GM12878 (cell line): Measurements from ENCODE around the gene KCNK7. TPM values are rescaled to one million over a fixed set of nuclear protein-coding genes. Genes with fewer than 3 reads are reported as not detected.

Experiments
- ATAC-seq: fragments of 200-7000 bp; cut with Tn5 transposase; 3 replicates; pipeline ENCODE4 v1.9.1; 2020; ENCODE audit warnings: mild to moderate bottlenecking, moderate library complexity
- BruUV-seq: library from RNA; stranded (reverse); fragments of 400-500 nt; replicated peaks from 2 replicates; lab custom pipeline; 2021; lab: Mats Ljungman, UMichigan
- CTCF ChIA-PET: fragments of 300-600 bp; sonication (Branson Sonifier 250); formaldehyde crosslinking; extraction: SDS; loops from one replicate; lab custom pipeline; 2021; ENCODE audit warnings: inconsistent platforms; lab: Yijun Ruan, JAX
- POLR2A ChIA-PET: fragments of 350-600 bp; formaldehyde crosslinking; extraction: SDS; loops from one replicate; lab custom pipeline; 2021; ENCODE audit warnings: inconsistent platforms; lab: Charles Lee
- RAD21 ChIA-PET: fragments of 300-600 bp; sonication (Branson Sonifier 250); formaldehyde crosslinking; loops from one replicate; lab custom pipeline; 2023; ENCODE audit warnings: antibody characterized with exemption; ENCODE audit not compliant: unreplicated experiment; lab: Charles Lee
- SMC1A ChIA-PET: fragments of 300-600 bp; sonication (Branson Sonifier 250); formaldehyde crosslinking; loops from one replicate; lab custom pipeline; 2023; ENCODE audit not compliant: unreplicated experiment, uncharacterized antibody; lab: Charles Lee
- DNase-seq: peaks from one replicate; pipeline ENCODE4 v3.0.0-alpha.2; 2011; ENCODE audit warnings: low read depth, low spot score
- FAIRE-seq: peaks from 3 replicates; lab custom pipeline; 2011; peaks lifted over from hg19 to GRCh38; lab: Jason Lieb, UNC
- H2AFZ ChIP-seq: 2 replicates; pipeline ENCODE4 v1.6.0; 2011; ENCODE audit warnings: low read depth, low read length, control low read depth; ENCODE audit not compliant: control insufficient read depth
- H3K27ac ChIP-seq: 2 replicates; pipeline ENCODE4 v1.5.1; 2011; ENCODE audit warnings: control low read depth; ENCODE audit not compliant: control insufficient read depth, insufficient read depth
- H3K27me3 ChIP-seq, 2 experiments: replicated peaks in 1 of 2; 2 replicates each; pipeline versions ENCODE4 v1.6.0 to v1.6.1; 2011; ENCODE audit warnings: low read length in 1 of 2; ENCODE audit not compliant: control insufficient read depth in 2 of 2, insufficient read depth in 2 of 2
- H3K36me3 ChIP-seq, 2 experiments: 2 replicates each; pipeline ENCODE4 v1.5.1; 2011; ENCODE audit warnings: low read length in 1 of 2; ENCODE audit not compliant: control insufficient read depth in 2 of 2, insufficient read depth in 2 of 2
- H3K4me1 ChIP-seq: 2 replicates; pipeline ENCODE4 v1.6.1; 2011; ENCODE audit warnings: mild to moderate bottlenecking, low read length, moderate library complexity, mixed read lengths; ENCODE audit not compliant: control insufficient read depth, insufficient read depth
- H3K4me2 ChIP-seq: 2 replicates; pipeline ENCODE4 v1.6.0; 2011; ENCODE audit warnings: control low read depth; ENCODE audit not compliant: control insufficient read depth, insufficient read depth
- H3K4me3 ChIP-seq: fragments of 200-600 bp; sonication (generic); 2 replicates; pipeline ENCODE4 v1.5.1; 2016
- H3K79me2 ChIP-seq: 2 replicates; pipeline ENCODE4 v1.6.0; 2011; ENCODE audit warnings: low read length; ENCODE audit not compliant: control insufficient read depth, insufficient read depth
- H3K9ac ChIP-seq: 2 replicates; pipeline ENCODE4 v1.8.0; 2011; ENCODE audit warnings: low read length, control low read depth, mixed read lengths; ENCODE audit not compliant: control insufficient read depth, insufficient read depth
- H3K9me3 ChIP-seq: replicated peaks from 3 replicates; pipeline ENCODE4 v1.5.1; 2011; ENCODE audit warnings: mild to moderate bottlenecking, low read length; ENCODE audit not compliant: control insufficient read depth, insufficient read depth
- H4K20me1 ChIP-seq: 2 replicates; pipeline ENCODE4 v1.6.0; 2011; ENCODE audit not compliant: control insufficient read depth, insufficient read depth
- HCFC1 ChIP-seq: fragments of 150-350 bp; IDR thresholded peaks from 2 replicates; pipeline ENCODE4 v1.6.1; 2014; ENCODE audit warnings: low read length
- MLLT1 ChIP-seq: fragments of 450-650 bp; IDR thresholded peaks from 2 replicates; pipeline ENCODE4 v1.6.1; 2016; ENCODE audit warnings: mild to moderate bottlenecking
- WGBS: methylation state at CpG from one replicate; pipeline ENCODE4 v1.1.6; 2016; ENCODE audit warnings: low lambda C conversion rate; ENCODE audit not compliant: insufficient replicate concordance, insufficient coverage; ENCODE audit errors: missing lambda C conversion rate; 5-methylcytosine and 5-hydroxymethylcytosine counted together
- in situ Hi-C: fragments of 300-500 bp; cut with MboI; formaldehyde crosslinking; loops from 9 replicates; pipeline ENCODE4 v1.14.3; 2018; ENCODE audit warnings: mixed read lengths
- intact Hi-C: fragments of 100-400 bp; cut with micrococcal nuclease; formaldehyde crosslinking; loops from one replicate; pipeline ENCODE4 v1.14.2; 2022; ENCODE audit not compliant: unreplicated experiment
- microRNA-seq: library from miRNA; unstranded; fragments of <30 nt; microRNA quantifications from one replicate; pipeline ENCODE4, GENCODE V29; 2018
- polyA plus RNA-seq, 11 experiments: library from polyadenylated mRNA; depleted of rRNA in 4 of 11; unstranded in 6 of 11; stranded (reverse) in 5 of 11; fragments of >200 nt; fragmentation: Nextera tagmentation in 4 of 11; fragmentation: Illumina TruSeq in 1 of 11; extraction: Ambion mirVana in 4 of 11; extraction: Trizol in 1 of 11; gene quantifications; 1 replicate in 1 of 11; 2 replicates in 10 of 11; pipeline versions ENCODE4 v1.2.1 to v1.2.3, GENCODE V29; 2011 to 2016; ENCODE audit warnings: inconsistent platforms in 2 of 11, missing spikeins in 2 of 11, low read depth in 1 of 11
- small RNA-seq: library from RNA; depleted of rRNA; stranded (forward); fragments of <200 nt; gene quantifications from one replicate; pipeline ENCODE3, GENCODE V24; 2014
- total RNA-seq, 4 experiments: library from RNA; depleted of rRNA in 3 of 4; stranded (reverse); fragments of >200 nt in 3 of 4; fragmentation: Illumina TruSeq in 1 of 4; extraction: Trizol in 1 of 4; gene quantifications; 2 replicates each; pipeline versions ENCODE4 v1.2.1 to v1.2.3, GENCODE V29; 2013 to 2021

The KCNK7 gene
- total and polyA plus RNA-seq, 10 of the 15 experiments (the other 5 are each of a cell fraction or from before 2014, with no cell fraction given) = 0.11 to 0.54 (median 0.23) TPM; not detected in 7

GRCh38 chr11:65545853-65546216 is 49.8 kb downstream of the KCNK7 start:
- no peaks in the 10 kb centered on the region for H3K9me3 ChIP-seq
- H3K4me1 ChIP-seq = peaks cover 28% of the 10 kb centered on the region
- H3K27ac ChIP-seq = no peak overlapping the region
- FAIRE-seq = no peak
- no peak overlapping the region for H2AFZ ChIP-seq
- H3K9ac ChIP-seq = peak overlapping the region; percentile 43; the same call in 1 of the 2 replicates
- no peaks in the 10 kb centered on the region for H3K79me2 ChIP-seq
- no peak for ATAC-seq
- TF ChIP-seq HCFC1 = no peak
- TF ChIP-seq MLLT1 = 0 out of 2 replicates have a peak, but pooled peaks have one; percentile 36
- intact Hi-C loops (no loop called here), in situ Hi-C loops (no loop called here)
- ChIA-PET CTCF (interaction anchor here (1.3 to 2.9 kb wide), 3 partner anchors 24 to 42 kb away, joined by 4 to 9 read pairs (median 4); partner anchors contain the start of gene ZNRD2), SMC1A (interaction anchor here (1.4 to 1.6 kb wide), 3 partner anchors 24 to 27 kb away, joined by 3 to 5 read pairs (median 3); partner anchors contain the start of genes FAM89B and ZNRD2), POLR2A (interaction anchor here (0.6 kb wide), 2 partner anchors 19 to 26 kb away, joined by 4 to 6 read pairs; partner anchors contain the start of gene FAM89B), RAD21 (interaction anchor here (1.3 to 2.0 kb wide), 2 partner anchors 25 to 41 kb away, joined by 3 to 6 read pairs; partner anchors contain the start of gene ZNRD2)
- TSS peak; percentile 60 for BruUV-seq
- H3K4me3 ChIP-seq = peak overlapping the region; percentile 68; the same call in 1 of the 2 replicates
- H3K36me3 ChIP-seq = no peaks in the 10 kb centered on the region
- no peak for DNase-seq
- peak overlapping the region; percentile 91 for H3K4me2 ChIP-seq
- 13% methylated on average over 4 of the region's 4 CpGs for WGBS
- no peaks in the 10 kb centered on the region for H4K20me1 ChIP-seq
- no peaks in the 10 kb centered on the region for H3K27me3 ChIP-seq

Small RNA genes lying within 50 kb of the gene (microRNA-seq; reads per million reads assigned to microRNA genes)
- gene MIR4690 = 0.75 reads per million

Small RNA genes lying within 50 kb of the gene (small RNA-seq; reads per million reads assigned to genes)
- gene AP001362.1 = not detected
- gene MIR4690 = 1.4 reads per million, percentile 47 among the genes with 10 or more reads in this experiment

Other genes with a start within 250 kb of the KCNK7 start
Only the 7 nearest of the 19 such genes appear.
- gene LTBP3, start 37.4 kb downstream of the KCNK7 start, total RNA-seq (2014; rRNA removed) = 8.5 and 9.0 TPM in 2 replicates
- 1.2 and 2.2 TPM in 2 replicates for gene LTBP3, start 37.4 kb downstream of the KCNK7 start, total RNA-seq (2014; rRNA removed; fragmentation: Illumina TruSeq; extraction: Trizol)
- 8.0 and 9.0 TPM in 2 replicates for gene LTBP3, start 37.4 kb downstream of the KCNK7 start, total RNA-seq (2021)
- 3.1 and 7.0 TPM in 2 replicates for gene LTBP3, start 37.4 kb downstream of the KCNK7 start, polyA plus RNA-seq (2011; rRNA removed)
- 1.00 and 2.3 TPM in 2 replicates for gene LTBP3, start 37.4 kb downstream of the KCNK7 start, polyA plus RNA-seq (2014; fragmentation: Illumina TruSeq; extraction: Trizol)
- gene LTBP3, start 37.4 kb downstream of the KCNK7 start, polyA plus RNA-seq (2014; fragmentation: Nextera tagmentation; extraction: Ambion mirVana) = not detected
- 12.2 and 14.7 TPM in 2 replicates for gene LTBP3, start 37.4 kb downstream of the KCNK7 start, polyA plus RNA-seq (2014; rRNA removed)
- 1 to 10 TPM; 4.0 to 5.5 TPM for gene LTBP3, start 37.4 kb downstream of the KCNK7 start, polyA plus RNA-seq (2016; fragmentation: Nextera tagmentation; extraction: Ambion mirVana)
- gene ZNRD2, start 25.3 kb downstream of the KCNK7 start, total RNA-seq (2014; rRNA removed) = 71.3 and 77.0 TPM in 2 replicates
- gene ZNRD2, start 25.3 kb downstream of the KCNK7 start, total RNA-seq (2014; rRNA removed; fragmentation: Illumina TruSeq; extraction: Trizol) = 20.0 and 24.8 TPM in 2 replicates
- 62.0 and 63.3 TPM in 2 replicates for gene ZNRD2, start 25.3 kb downstream of the KCNK7 start, total RNA-seq (2021)
- gene ZNRD2, start 25.3 kb downstream of the KCNK7 start, polyA plus RNA-seq (2011; rRNA removed) = 13.4 and 32.2 TPM in 2 replicates
- 1.2 and 7.9 TPM in 2 replicates for gene ZNRD2, start 25.3 kb downstream of the KCNK7 start, polyA plus RNA-seq (2014; fragmentation: Illumina TruSeq; extraction: Trizol)
- 10 to 100 TPM; 14.8 to 48.7 TPM for gene ZNRD2, start 25.3 kb downstream of the KCNK7 start, polyA plus RNA-seq (2014; fragmentation: Nextera tagmentation; extraction: Ambion mirVana)
- gene ZNRD2, start 25.3 kb downstream of the KCNK7 start, polyA plus RNA-seq (2014; rRNA removed) = 74.8 and 79.0 TPM in 2 replicates
- 100 to 1,000 TPM; 107 to 111 TPM for gene ZNRD2, start 25.3 kb downstream of the KCNK7 start, polyA plus RNA-seq (2016; fragmentation: Nextera tagmentation; extraction: Ambion mirVana)
- 26.2 and 32.0 TPM in 2 replicates for gene FAM89B, start 23.3 kb downstream of the KCNK7 start, total RNA-seq (2014; rRNA removed)
- gene FAM89B, start 23.3 kb downstream of the KCNK7 start, total RNA-seq (2014; rRNA removed; fragmentation: Illumina TruSeq; extraction: Trizol) = 7.2 and 10.4 TPM in 2 replicates
- 28.5 and 29.6 TPM in 2 replicates for gene FAM89B, start 23.3 kb downstream of the KCNK7 start, total RNA-seq (2021)
- 3.6 and 8.0 TPM in 2 replicates for gene FAM89B, start 23.3 kb downstream of the KCNK7 start, polyA plus RNA-seq (2011; rRNA removed)
- gene FAM89B, start 23.3 kb downstream of the KCNK7 start, polyA plus RNA-seq (2014; fragmentation: Illumina TruSeq; extraction: Trizol) = 0.74 and 9.1 TPM in 2 replicates
- 1 to 10 TPM in 1 of 2 experiments, under 1 TPM in 1; 0.34 to 2.2 TPM for gene FAM89B, start 23.3 kb downstream of the KCNK7 start, polyA plus RNA-seq (2014; fragmentation: Nextera tagmentation; extraction: Ambion mirVana)
- 36.7 and 50.7 TPM in 2 replicates for gene FAM89B, start 23.3 kb downstream of the KCNK7 start, polyA plus RNA-seq (2014; rRNA removed)
- gene FAM89B, start 23.3 kb downstream of the KCNK7 start, polyA plus RNA-seq (2016; fragmentation: Nextera tagmentation; extraction: Ambion mirVana) = 10 to 100 TPM in 1 of 2 experiments, 1 to 10 TPM in 1; 2.8 to 26.6 TPM
- gene EHBP1L1, start 19.7 kb downstream of the KCNK7 start, total RNA-seq (2014; rRNA removed) = 63.3 and 74.6 TPM in 2 replicates
- 32.9 and 37.1 TPM in 2 replicates for gene EHBP1L1, start 19.7 kb downstream of the KCNK7 start, total RNA-seq (2014; rRNA removed; fragmentation: Illumina TruSeq; extraction: Trizol)
- gene EHBP1L1, start 19.7 kb downstream of the KCNK7 start, total RNA-seq (2021) = 90.7 and 92.7 TPM in 2 replicates
- 21.5 and 28.4 TPM in 2 replicates for gene EHBP1L1, start 19.7 kb downstream of the KCNK7 start, polyA plus RNA-seq (2011; rRNA removed)
- 34.3 and 39.8 TPM in 2 replicates for gene EHBP1L1, start 19.7 kb downstream of the KCNK7 start, polyA plus RNA-seq (2014; fragmentation: Illumina TruSeq; extraction: Trizol)
- gene EHBP1L1, start 19.7 kb downstream of the KCNK7 start, polyA plus RNA-seq (2014; fragmentation: Nextera tagmentation; extraction: Ambion mirVana) = under 1 TPM; 0.06 to 0.09 TPM
- gene EHBP1L1, start 19.7 kb downstream of the KCNK7 start, polyA plus RNA-seq (2014; rRNA removed) = 99.4 and 117 TPM in 2 replicates
- gene EHBP1L1, start 19.7 kb downstream of the KCNK7 start, polyA plus RNA-seq (2016; fragmentation: Nextera tagmentation; extraction: Ambion mirVana) = 10 to 100 TPM; 15.5 to 18.9 TPM
- 37.4 and 39.9 TPM in 2 replicates for gene MAP3K11, start 18.4 kb upstream of the KCNK7 start, total RNA-seq (2014; rRNA removed)
- gene MAP3K11, start 18.4 kb upstream of the KCNK7 start, total RNA-seq (2014; rRNA removed; fragmentation: Illumina TruSeq; extraction: Trizol) = 13.6 and 15.1 TPM in 2 replicates
- gene MAP3K11, start 18.4 kb upstream of the KCNK7 start, total RNA-seq (2021) = 62.6 and 64.7 TPM in 2 replicates
- gene MAP3K11, start 18.4 kb upstream of the KCNK7 start, polyA plus RNA-seq (2011; rRNA removed) = 17.0 and 27.9 TPM in 2 replicates
- gene MAP3K11, start 18.4 kb upstream of the KCNK7 start, polyA plus RNA-seq (2014; fragmentation: Illumina TruSeq; extraction: Trizol) = 6.6 and 14.0 TPM in 2 replicates
- gene MAP3K11, start 18.4 kb upstream of the KCNK7 start, polyA plus RNA-seq (2014; fragmentation: Nextera tagmentation; extraction: Ambion mirVana) = 1 to 10 TPM; 1.5 to 1.9 TPM
- 51.8 and 58.7 TPM in 2 replicates for gene MAP3K11, start 18.4 kb upstream of the KCNK7 start, polyA plus RNA-seq (2014; rRNA removed)
- gene MAP3K11, start 18.4 kb upstream of the KCNK7 start, polyA plus RNA-seq (2016; fragmentation: Nextera tagmentation; extraction: Ambion mirVana) = 10 to 100 TPM; 22.1 to 27.3 TPM
- gene PCNX3, start 20.0 kb upstream of the KCNK7 start, total RNA-seq (2014; rRNA removed) = 14.0 and 19.9 TPM in 2 replicates
- gene PCNX3, start 20.0 kb upstream of the KCNK7 start, total RNA-seq (2014; rRNA removed; fragmentation: Illumina TruSeq; extraction: Trizol) = 5.4 and 7.3 TPM in 2 replicates
- gene PCNX3, start 20.0 kb upstream of the KCNK7 start, total RNA-seq (2021) = 39.0 and 46.6 TPM in 2 replicates
- 2.9 and 8.2 TPM in 2 replicates for gene PCNX3, start 20.0 kb upstream of the KCNK7 start, polyA plus RNA-seq (2011; rRNA removed)
- gene PCNX3, start 20.0 kb upstream of the KCNK7 start, polyA plus RNA-seq (2014; fragmentation: Illumina TruSeq; extraction: Trizol) = 1.7 and 8.6 TPM in 2 replicates
- gene PCNX3, start 20.0 kb upstream of the KCNK7 start, polyA plus RNA-seq (2014; fragmentation: Nextera tagmentation; extraction: Ambion mirVana) = under 1 TPM; 0.03 to 0.15 TPM
- gene PCNX3, start 20.0 kb upstream of the KCNK7 start, polyA plus RNA-seq (2014; rRNA removed) = 34.1 and 40.2 TPM in 2 replicates
- gene PCNX3, start 20.0 kb upstream of the KCNK7 start, polyA plus RNA-seq (2016; fragmentation: Nextera tagmentation; extraction: Ambion mirVana) = 10 to 100 TPM in 1 of 2 experiments, 1 to 10 TPM in 1; 6.8 to 10.3 TPM
- gene SIPA1, start 42.3 kb upstream of the KCNK7 start, total RNA-seq (2014; rRNA removed) = 51.7 and 61.2 TPM in 2 replicates
- gene SIPA1, start 42.3 kb upstream of the KCNK7 start, total RNA-seq (2014; rRNA removed; fragmentation: Illumina TruSeq; extraction: Trizol) = 26.9 and 34.2 TPM in 2 replicates
- 132 and 139 TPM in 2 replicates for gene SIPA1, start 42.3 kb upstream of the KCNK7 start, total RNA-seq (2021)
- 24.0 and 64.1 TPM in 2 replicates for gene SIPA1, start 42.3 kb upstream of the KCNK7 start, polyA plus RNA-seq (2011; rRNA removed)
- gene SIPA1, start 42.3 kb upstream of the KCNK7 start, polyA plus RNA-seq (2014; fragmentation: Illumina TruSeq; extraction: Trizol) = 4.9 and 16.0 TPM in 2 replicates
- 1 to 10 TPM; 1.0 to 5.5 TPM for gene SIPA1, start 42.3 kb upstream of the KCNK7 start, polyA plus RNA-seq (2014; fragmentation: Nextera tagmentation; extraction: Ambion mirVana)
- 64.2 and 66.8 TPM in 2 replicates for gene SIPA1, start 42.3 kb upstream of the KCNK7 start, polyA plus RNA-seq (2014; rRNA removed)
- gene SIPA1, start 42.3 kb upstream of the KCNK7 start, polyA plus RNA-seq (2016; fragmentation: Nextera tagmentation; extraction: Ambion mirVana) = 10 to 100 TPM; 18.3 to 32.7 TPM